ENCODE results near the gene CDK19.
"Not testable (repeated sequence)": the region's sequence is repeated elsewhere in the genome, so short reads cannot be mapped to it uniquely, and the experiment has no call there.

Gene CDK19

DNA sequence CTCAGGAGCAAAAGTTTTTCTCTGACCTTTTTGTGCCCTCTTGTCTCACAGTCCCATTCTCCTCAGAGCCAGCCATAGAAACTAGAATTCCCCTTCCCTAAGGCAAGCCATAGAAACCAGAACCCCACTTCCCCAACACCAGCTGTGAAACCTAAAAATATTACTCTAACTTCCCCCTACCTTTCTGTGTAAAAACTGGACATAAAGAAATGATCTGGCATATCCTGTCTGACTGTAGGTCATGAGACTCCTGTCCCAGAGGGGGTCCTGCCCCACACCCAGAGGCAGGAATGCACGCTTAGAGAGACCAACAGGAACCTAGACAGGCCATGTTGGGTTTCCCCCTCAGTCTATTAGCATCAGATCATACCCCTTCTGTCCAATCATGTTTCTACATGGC, 198.2 kb downstream of the CDK19 start:
- DNase-seq, result no peak

GRCh38 chr6:110615722-110616121, 199.5 kb downstream of the CDK19 start:
- no peak for DNase-seq

GRCh38 chr6:110614586-110614985, 200.7 kb downstream of the CDK19 start:
- DNase-seq, result no peak

DNA sequence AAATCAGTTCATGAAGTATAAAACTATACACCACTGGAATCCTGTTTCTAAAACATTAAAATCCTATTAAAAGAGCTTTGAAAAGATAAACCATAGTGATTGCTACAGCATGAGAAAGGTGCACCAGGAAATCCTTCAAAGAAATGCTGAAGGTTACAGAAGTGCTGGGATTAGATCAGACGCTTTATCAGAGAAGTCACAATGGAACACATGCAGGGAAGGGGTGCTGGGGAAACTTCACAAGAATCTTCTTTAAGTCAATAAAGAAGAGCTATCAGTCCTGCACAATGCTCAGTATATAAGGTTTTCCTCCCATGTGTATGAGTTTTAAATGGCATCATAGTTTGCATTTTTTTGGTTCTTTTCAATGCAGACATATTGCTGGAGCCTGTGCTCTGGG, 201.2 kb downstream of the CDK19 start:
- DNase-seq, result no peak

DNA sequence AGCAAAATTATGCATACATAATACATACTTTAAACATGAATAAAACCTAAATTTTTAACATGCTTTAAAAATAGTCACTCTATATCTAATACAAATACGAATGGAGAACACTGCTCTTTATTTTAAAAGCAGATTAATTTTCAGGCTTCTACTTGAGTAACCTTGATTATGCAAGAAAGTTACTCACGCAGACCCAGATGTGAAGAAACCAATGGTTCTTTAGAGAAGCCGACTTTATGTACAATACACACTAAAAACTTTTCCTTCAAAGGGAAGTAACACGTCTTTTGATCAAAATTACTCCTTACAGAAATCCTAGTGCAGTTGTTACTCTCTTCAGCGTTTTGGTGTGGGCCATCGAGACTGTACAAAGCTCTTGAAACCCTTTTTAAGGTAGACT, 201.9 kb downstream of the CDK19 start:
- DNase-seq, result no peak

GRCh38 chr6:110612298-110612697, 203.0 kb downstream of the CDK19 start:
- no peak for DNase-seq

DNA sequence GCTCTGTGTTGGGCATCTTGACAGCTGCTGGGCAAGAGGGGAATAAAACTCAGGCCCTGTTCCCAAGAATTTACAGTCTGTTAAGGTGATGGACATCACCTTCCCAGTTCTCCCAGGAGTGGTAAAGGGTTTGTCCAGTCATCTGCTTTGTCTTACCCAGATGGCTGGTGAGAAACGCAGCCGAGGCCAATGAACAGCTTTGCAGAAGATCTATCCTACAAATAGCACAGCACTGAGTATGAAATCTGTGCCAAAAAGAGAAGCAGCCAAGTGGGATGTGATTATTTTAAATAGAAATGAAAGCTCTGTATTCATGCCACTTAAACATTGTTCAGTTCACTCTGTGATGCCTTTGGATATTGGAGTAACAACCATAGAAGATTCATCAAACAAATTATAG, 206.2 kb downstream of the CDK19 start:
- DNase-seq, result no peak

DNA sequence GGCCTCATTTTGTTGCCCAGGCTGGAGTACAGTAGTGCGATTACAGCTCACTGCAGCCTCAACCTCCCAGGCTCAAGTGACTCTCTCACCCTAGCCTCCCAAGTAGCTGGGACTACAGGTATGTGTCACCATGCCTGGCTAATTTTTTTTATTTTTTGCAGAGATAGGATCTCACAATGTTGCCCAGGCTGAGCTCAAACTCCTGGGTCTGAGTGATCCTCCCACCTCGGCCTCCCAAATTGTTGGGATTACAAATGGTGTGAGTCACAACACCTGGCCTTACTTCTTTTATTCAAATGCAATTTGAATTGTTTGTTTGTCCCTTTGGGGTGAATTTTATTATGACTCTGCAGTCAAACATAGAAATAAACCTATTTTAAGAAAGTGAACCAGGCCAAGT, 207.1 kb downstream of the CDK19 start:
- no peak for DNase-seq

DNA sequence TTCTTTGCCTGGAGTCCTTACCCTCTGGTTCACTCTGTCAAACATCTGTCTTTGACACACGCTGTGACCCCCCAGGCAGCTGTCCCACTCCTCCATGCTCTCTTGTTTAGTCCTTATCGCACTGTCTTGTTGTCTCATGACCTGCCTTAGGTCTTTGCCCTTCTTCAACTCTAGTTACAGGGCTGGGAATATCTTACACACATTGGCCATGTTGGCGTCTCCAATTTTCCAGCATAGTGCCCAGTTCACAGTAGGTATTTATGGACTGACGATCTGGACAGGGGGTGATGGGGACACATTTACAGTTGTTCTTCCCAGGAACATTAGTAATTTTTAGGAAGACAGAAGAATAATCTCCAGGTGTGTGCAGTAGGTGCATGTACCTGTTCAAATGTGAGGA, 209.1 kb downstream of the CDK19 start:
- no peak for DNase-seq

DNA sequence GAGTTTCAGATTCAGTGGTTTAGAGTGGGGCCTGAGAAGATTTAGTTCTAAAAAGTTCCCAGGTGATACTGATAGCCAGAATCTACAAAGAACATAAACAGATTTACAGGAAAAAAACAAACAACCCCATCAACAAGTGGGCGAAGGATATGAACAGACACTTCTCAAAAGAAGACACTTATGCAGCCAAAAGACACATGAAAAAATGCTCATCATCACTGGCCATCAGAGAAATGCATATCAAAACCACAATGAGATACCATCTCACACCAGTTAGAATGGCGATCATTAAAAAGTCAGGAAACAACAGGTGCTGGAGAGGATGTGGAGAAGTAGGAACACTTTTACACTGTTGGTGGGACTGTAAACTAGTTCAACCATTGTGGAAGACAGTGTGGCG, 214.6 kb downstream of the CDK19 start:
- not testable (repeated sequence) for DNase-seq

GRCh38 chr6:110597761-110598160, 217.5 kb downstream of the CDK19 start:
- DNase-seq, result no peak

DNA sequence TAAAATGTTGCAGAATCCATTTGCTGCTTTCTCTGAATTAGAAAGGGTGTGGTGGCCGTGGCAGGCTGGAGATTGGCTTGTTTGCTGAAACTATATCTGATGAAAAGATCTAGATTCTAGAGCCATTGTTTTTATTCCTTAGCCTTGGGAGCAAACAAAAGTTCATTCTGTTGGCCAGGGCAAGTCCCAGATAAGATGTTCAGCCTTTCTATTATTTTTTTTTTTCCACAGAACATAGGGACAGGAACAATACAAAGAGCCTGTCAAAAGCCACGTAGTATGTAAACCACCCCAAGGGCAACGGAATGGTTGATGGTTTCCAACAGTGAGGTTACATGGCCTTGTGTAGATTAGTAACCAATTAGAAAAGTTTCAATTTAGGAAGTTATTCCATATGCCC, 218.9 kb downstream of the CDK19 start:
- no peak for DNase-seq

DNA sequence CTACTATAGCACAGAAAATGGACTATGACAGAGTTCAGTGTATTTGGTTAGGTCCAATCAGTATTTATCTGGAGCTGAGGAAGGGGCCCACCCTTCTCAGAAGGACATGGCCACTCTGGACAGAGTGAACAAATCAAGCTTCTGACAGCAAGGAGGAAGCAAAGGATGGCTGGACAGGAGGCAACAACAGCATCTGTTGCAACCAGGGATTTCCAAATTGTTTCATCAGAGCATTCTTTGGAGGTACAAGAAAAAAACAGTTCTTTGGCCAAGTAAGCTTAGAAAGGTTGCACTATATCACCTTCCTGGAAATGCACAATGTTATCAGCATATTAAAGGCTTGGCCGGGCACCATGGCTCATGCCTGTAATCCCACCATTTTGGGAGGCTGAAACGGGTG, 220.2 kb downstream of the CDK19 start:
- no peak for DNase-seq

GRCh38 chr6:110593637-110594036, 221.6 kb downstream of the CDK19 start:
- DNase-seq, result no peak

DNA sequence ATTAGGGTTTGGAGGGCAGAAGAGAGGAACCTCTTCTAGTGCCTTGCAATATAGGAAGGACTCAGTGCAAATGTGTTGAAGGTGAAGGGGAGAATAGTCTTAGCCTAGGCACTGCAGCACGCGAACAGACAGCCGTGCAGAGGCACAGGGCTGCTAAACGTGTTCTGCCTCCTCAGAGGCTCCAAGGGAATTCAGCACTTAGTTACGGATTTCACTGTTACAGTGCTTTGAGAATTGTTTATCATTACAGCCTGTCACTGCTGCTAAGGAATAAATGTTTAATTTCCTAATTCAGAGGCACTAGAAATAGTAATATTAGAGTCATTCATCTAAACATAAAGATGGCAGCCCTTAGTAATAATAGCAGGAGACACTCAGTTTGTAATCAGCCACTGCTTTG, 222.5 kb downstream of the CDK19 start:
- DNase-seq, result no peak

GRCh38 chr6:110590821-110591351, 224.4 kb downstream of the CDK19 start:
- DNase-seq, result peak; percentile 9 to 13

GRCh38 chr6:110589865-110590513, 225.3 kb downstream of the CDK19 start:
- DNase-seq, result no peak

DNA sequence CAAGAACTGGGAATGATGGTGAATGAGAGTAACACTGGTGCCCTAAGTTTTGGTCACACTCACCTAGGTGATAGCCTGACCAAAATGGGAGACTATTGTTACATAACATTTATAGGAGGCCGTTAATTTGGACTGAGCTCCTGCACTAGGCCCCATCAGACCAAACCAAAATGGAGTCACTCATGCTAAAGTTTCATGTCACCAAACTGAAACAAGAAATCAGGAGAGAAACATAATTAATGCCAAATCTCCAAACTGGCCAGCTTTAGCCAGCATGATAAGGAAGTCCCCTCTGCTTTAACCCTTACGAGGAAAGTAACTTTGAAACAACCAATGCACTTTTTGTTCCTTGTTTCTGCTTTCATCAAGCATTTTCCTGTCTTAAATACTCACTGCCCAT, 227.9 kb downstream of the CDK19 start:
- DNase-seq, result no peak

DNA sequence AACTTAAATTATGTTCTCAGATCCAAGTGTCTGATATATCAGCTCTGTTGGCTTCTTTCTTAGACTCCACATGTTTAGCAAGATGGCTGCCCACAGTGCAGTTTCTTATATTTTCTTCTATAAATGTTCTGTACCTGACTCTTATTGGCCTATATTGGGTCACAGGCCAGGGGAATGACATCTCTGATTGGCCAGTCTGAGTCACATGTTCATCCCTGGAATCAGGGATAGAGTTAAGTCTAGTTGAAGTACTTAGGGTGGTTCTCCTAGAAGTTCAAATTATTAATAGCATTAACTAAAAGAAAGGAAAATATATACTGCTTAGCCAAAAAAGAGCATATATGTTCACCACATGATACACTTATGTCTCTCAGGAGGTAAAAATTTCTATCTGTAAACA, 233.6 kb downstream of the CDK19 start:
- no peak for DNase-seq

DNA sequence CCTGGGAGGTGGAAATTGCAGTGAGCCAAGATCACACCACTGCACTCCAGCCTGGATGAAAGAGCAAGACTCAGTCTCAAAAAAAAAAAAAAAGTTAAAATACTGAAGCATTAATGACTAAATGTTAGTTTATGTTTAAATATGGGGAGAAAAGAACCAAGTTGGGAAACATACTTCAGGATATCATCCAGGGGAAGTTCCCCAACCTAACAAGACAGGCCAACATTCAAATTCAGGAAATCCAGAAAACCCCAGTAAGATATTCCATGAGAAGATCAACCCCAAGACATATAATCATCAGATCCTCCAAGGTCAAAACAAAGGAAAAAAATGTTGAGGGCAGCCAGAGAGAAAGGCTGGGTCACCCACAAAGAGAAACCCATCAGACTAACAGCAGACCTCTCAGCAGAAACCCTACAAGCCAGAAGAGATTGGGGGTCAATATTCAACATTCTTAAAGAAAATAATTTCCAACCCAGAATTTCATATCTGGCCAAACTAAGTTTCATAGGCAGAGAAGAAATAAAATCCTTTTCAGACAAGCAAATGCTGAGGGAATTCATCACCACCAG, 237.6 kb downstream of the CDK19 start:
- not testable (repeated sequence) for DNase-seq

GRCh38 chr6:110575925-110576463, 239.3 kb downstream of the CDK19 start:
- no peak for DNase-seq

- no peak for DNase-seq
These were observed 240.5 kb downstream of the CDK19 start for GRCh38 chr6:110574817-110575216.

GRCh38 chr6:110573537-110573936, 241.7 kb downstream of the CDK19 start:
- DNase-seq, result no peak

DNA sequence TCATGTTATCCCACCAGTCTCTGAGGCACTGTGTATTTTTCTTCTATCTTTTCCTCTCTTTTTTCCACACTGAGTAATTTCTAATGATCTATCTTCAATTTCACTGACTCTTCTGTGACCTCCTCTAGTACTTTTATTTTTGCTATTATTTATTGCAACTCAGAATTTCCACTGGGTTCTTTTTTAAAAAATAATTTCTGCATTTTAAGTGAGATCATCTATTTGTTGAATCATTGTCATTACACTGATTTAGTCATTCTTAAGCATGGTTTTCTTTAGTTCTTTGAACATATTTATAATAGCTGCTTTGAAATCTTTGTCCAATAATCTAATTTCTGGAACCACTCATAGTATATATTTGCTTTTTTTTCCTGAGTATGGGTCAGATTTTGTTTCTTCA, 242.1 kb downstream of the CDK19 start:
- no peak for DNase-seq
